Mucosa of descending colon (tissue), 3 donors: ENCODE data around the gene PLEKHG7. TPM values are rescaled to one million over a fixed set of nuclear protein-coding genes. Genes with fewer than 3 reads are reported as not detected.
"Not testable (repeated sequence)": the region's sequence is repeated elsewhere in the genome, so short reads cannot be mapped to it uniquely, and the experiment has no call there.

Experiments used
- ATAC-seq: fragments of 200-7000 bp; cut with Tn5 transposase; one replicate; pipeline ENCODE4 v1.9.1; 2020; ENCODE audit warnings: mild to moderate bottlenecking, moderate library complexity
- DNase-seq, 3 donors: peaks; one replicate each; pipeline ENCODE4 v3.0.0-alpha.2; 2020
- H3K36me3 ChIP-seq: fragments of 200-600 bp; one replicate; pipeline ENCODE4 v1.8.0; 2021; ENCODE audit warnings: low read depth, mild to moderate bottlenecking
- H3K4me1 ChIP-seq: fragments of 200-600 bp; one replicate; pipeline ENCODE4 v1.8.0; 2021; ENCODE audit warnings: low read depth, mild to moderate bottlenecking
- H3K4me3 ChIP-seq: fragments of 200-600 bp; one replicate; pipeline ENCODE4 v1.8.0; 2021; ENCODE audit warnings: mild to moderate bottlenecking
- H3K9me3 ChIP-seq: fragments of 200-600 bp; one replicate; pipeline ENCODE4 v1.8.0; 2021; ENCODE audit warnings: mild to moderate bottlenecking
- intact Hi-C, 2 donors: fragments of 100-400 bp; cut with DNase I in 1 of 2; cut with micrococcal nuclease in 1 of 2; formaldehyde crosslinking; loops; one replicate each; pipeline versions ENCODE4 v1.11.0 to v1.11.1; 2022; cut with DNase I, micrococcal nuclease
- long read RNA-seq, 2 donors: library from polyadenylated mRNA; unstranded; transcript quantifications; one replicate each; pipeline ENCODE4 v2.0.0, GENCODE V29; 2019 to 2021
- total RNA-seq, 3 donors: library from RNA; stranded (reverse); fragmentation: NEBNext Ultra II Directional in 2 of 3; extraction: Animal tissue kit (Norgen Biotek cat#: 25700) in 2 of 3; gene quantifications; one replicate each; pipeline versions ENCODE4 v1.2.1 to v1.2.4, GENCODE V29; 2021 to 2023
- TF ChIP-seq, protein P1 (sequence below): fragments of 200-600 bp; IDR thresholded peaks from one replicate; pipeline ENCODE4 v1.8.0; 2022; ENCODE audit warnings: antibody characterized with exemption, mild to moderate bottlenecking
- donor health status: DM: no; HTN: no; CAD: no; lungs with moderate emphysema.
- donor health status: DM: no; HTN: no; CAD: no.
- donor health status: DM: no; HTN: yes; CAD: no.

The PLEKHG7 gene, protein sequence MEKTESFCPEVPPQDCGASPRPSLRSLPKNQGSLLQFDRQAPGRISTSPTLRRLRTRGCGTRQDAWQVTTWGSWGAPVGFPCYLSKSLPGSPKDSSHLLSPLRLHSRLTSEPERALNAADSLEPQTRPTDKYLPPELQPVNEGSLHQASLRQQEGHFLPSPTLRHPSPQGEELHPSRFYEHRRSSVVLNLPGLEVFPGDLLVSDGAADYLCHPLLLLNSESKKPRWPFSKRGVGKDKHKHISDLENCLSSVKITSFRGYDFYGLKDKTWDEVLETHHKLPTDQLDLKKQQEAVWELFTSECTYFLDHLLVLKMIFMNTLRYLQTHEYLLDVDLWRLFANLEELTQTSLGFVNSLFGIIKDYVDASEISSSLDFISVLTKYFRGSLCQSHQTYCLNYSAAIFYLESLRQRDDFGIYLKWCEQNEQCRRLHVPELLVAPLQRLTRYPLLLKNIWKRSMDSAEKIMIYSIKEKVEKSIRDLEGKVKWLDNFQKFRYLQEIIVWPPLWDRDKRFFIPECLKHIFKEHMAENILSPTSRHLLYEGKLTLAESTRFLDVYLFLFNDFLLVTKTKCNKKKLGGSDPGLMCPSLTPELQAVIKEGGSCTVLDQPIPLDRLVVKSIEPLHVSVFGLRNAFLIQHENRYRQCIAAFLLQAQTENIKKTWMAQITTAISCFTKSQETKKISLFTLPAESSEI
- 1 to 10 TPM; 1.2 to 2.7 (median 1.3) TPM for total RNA-seq
- long read RNA-seq, donor 1, partial matches to known transcripts = 0 of 1 reads
- long read RNA-seq, donor 1, other reads (novel, unspliced or antisense) = 1 of 1 reads
- long read RNA-seq, donor 2 = 0 reads

GRCh38 chr12:92702754-92703679 is at the start of gene PLEKHG7:
Gene PLEKHG7, plus strand, starts transcription at chr12:92702989. Its CDS starts 3,643 bp downstream, at chr12:92706632.
- H3K36me3 ChIP-seq = no peaks in the 10 kb centered on the region
- peaks cover 7% of the 10 kb centered on the region for H3K4me1 ChIP-seq
- intact Hi-C loops = no loop called here
- H3K9me3 ChIP-seq = no peaks in the 10 kb centered on the region
- H3K4me3 ChIP-seq = peak within 1 kb of the TSS; percentile 13
- TF ChIP-seq, protein P1, sequence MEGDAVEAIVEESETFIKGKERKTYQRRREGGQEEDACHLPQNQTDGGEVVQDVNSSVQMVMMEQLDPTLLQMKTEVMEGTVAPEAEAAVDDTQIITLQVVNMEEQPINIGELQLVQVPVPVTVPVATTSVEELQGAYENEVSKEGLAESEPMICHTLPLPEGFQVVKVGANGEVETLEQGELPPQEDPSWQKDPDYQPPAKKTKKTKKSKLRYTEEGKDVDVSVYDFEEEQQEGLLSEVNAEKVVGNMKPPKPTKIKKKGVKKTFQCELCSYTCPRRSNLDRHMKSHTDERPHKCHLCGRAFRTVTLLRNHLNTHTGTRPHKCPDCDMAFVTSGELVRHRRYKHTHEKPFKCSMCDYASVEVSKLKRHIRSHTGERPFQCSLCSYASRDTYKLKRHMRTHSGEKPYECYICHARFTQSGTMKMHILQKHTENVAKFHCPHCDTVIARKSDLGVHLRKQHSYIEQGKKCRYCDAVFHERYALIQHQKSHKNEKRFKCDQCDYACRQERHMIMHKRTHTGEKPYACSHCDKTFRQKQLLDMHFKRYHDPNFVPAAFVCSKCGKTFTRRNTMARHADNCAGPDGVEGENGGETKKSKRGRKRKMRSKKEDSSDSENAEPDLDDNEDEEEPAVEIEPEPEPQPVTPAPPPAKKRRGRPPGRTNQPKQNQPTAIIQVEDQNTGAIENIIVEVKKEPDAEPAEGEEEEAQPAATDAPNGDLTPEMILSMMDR = no peak
- DNase-seq = peak; percentile 47 to 62 (median 56)
- ATAC-seq = peak; percentile 95

DNA sequence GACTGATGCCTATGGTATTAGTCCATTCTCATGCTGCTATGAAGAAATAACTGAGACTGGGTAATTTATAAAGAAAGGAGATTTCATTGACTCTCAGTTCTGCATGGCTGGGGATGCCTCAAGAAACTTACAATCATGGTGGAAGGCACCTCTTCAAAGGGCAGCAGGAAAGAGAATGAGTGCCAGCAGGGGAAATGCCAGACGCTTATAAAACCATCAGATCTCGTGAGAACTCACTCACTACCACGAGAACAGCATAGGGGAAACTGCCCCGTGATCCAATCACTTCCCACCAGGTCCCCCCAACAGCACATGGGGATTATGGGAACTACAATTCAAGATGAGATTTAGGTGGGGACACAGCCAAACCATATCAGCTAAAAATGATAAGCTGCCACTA is 48.5 kb upstream of the PLEKHG7 start:
- not testable (repeated sequence) for H3K36me3 ChIP-seq

DNA sequence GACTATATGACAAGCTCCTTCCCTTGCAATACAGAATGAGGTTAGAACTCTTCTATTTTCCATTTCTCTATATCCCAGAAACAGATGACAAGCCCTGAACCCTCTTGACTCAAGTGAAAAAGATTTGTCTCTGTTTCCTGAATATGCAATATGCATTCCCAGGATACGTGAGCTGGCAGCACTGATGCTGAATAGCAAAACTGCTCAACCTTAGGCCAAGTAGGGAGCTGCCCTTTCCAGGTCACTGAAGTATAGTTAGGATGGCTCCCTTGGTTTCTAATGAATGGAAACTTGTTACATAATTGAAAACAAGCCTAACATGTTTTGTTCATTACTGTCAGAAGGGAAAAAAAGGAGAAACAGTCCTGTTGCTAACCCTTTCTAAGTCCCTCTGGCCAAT is 47.9 kb upstream of the PLEKHG7 start:
- intact Hi-C loops = no loop called here
- H3K9me3 ChIP-seq = no peaks in the 10 kb centered on the region
- H3K36me3 ChIP-seq = no peaks in the 10 kb centered on the region
- H3K4me1 ChIP-seq = no peaks in the 10 kb centered on the region
- H3K4me3 ChIP-seq = no peak overlapping the region
- TF ChIP-seq, protein P1 = no peak
- ATAC-seq (no peak), DNase-seq (no peak)

More for the DNA sequence above, 48.5 kb upstream of the PLEKHG7 start:
- DNase-seq, H3K4me1 ChIP-seq, H3K9me3 ChIP-seq, H3K4me3 ChIP-seq, ATAC-seq, intact Hi-C loops: not testable (repeated sequence)

DNA sequence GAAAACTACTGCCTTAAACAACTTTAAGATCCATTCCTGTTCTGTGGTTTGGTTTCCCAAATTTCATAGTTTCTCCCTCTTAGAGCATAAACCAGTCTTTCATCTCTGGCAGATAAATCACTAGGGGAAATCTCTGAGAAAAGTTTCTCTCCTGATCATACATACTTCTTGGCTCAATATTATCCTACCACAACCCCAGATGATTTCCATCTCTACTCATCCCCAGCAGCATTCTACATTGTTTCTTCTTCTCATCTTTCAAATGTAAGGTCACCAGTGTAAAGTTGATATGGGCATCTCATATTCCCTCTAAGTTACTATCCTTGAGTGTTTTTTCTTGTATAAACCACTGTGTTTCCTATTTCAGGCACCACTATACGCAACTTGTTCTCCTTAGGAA is 45.9 kb upstream of the PLEKHG7 start:
- H3K36me3 ChIP-seq = no peaks in the 10 kb centered on the region
- TF ChIP-seq, protein P1 = no peak
- H3K9me3 ChIP-seq = no peaks in the 10 kb centered on the region
- H3K4me3 ChIP-seq = no peak overlapping the region
- no peaks in the 10 kb centered on the region for H3K4me1 ChIP-seq
- ATAC-seq = no peak
- intact Hi-C loops = no loop called here
- no peak for DNase-seq

- intact Hi-C loops = no loop called here
- H3K9me3 ChIP-seq = no peaks in the 10 kb centered on the region
- no peak overlapping the region for H3K4me3 ChIP-seq
- H3K4me1 ChIP-seq = no peaks in the 10 kb centered on the region
- ATAC-seq (no peak), DNase-seq (no peak)
- TF ChIP-seq, protein P1 = no peak
- no peaks in the 10 kb centered on the region for H3K36me3 ChIP-seq
Observed at GRCh38 chr12:92657770-92658169, 45.0 kb upstream of the PLEKHG7 start.
